ENCODE results near the gene LTBP3.
"Not testable (repeated sequence)": the region's sequence is repeated elsewhere in the genome, so short reads cannot be mapped to it uniquely, and the experiment has no call there.

Gene LTBP3

GRCh38 chr11:65571420-65571819, 13.3 kb upstream of the LTBP3 start:
- no peak for DNase-seq

DNA sequence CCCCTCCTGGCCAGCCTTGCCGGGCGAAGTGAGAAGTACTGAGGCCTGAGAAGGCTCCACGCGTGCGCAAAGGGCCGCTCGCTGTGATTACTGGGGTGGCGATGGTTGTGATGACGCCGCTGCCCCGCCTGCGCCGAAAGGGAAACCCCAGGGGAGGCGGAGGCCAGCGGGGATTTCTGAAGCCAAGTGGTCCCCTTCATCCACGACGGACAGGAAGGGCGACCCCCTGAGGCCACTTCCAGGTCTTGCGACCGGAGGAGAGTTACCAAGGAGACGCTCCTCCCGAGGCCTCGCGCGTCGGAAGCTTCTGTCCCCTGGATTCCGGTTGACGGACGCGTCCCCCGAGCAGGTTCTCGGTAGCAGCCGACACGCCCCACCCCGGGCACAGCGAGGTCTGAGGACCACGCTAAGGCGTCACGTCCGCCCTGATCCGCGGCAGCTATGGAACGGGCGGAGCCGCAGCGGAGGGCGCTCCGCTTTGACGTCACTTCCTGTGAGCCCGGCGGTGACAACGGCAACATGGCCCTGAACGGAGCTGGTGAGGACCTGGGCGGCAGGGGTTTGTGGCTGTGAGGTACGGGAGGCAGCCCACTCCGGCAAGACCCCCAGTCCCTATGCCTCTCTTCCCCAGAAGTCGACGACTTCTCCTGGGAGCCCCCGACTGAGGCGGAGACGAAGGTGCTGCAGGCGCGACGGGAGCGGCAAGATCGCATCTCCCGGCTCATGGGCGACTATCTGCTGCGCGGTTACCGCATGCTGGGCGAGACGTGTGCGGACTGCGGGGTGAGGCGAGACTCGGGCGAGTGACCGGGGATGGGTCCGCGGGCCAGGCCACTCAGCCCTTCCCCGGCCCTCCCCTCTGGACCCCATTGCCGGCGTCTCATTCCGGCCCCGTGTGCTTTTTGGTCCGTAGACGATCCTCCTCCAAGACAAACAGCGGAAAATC, 12.1 kb upstream of the LTBP3 start, which contains the start of gene ZNRD2:
ZNRD2 (plus strand) TSS at position 505 of the 946 bp plus-strand sequence; CDS start at position 520, 15 bp downstream.
- peak; percentile 96 to 99 (median 98) for DNase-seq

DNA sequence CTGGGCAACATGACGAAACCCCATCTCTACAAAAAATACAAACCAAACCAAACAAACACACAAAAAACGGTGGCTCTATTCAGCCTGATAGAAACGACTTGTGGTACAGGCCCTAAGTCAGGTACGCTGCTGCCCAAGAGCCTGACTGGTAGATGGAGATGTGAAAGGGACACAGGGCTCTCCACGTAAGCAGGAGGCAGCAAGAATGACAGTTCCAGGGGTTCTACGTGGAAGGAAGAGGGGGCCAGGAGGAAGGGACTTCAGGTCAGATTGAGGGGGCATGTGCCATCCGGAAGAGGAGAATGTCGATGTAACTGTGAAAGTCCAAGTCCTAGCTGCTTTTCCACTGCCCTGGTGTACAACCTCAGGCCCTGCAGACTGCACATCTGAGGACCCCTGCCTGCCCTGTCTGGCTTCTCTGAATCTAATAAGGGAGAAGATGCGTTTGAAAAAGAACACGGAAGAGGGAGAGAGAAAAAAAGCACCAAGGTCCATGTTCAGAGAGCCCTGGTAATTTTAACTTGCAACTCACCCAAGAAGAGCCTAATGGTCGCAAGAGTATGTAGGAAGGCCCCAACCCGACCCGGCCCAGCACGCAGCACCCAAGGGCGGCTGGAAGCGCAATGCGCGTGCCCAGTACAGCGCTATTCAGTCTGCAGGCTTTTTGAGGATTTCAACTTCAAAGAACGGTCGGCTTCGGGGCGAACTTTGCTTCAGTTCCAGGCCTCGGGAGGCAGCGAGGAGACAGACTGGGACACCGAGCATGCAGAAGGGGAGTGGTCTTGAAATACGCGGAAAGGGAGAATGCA, 11.2 kb upstream of the LTBP3 start:
- peak in 1 of 3 experiments; percentile 59 for DNase-seq

- DNase-seq: peak in 1 of 3 experiments; percentile 81
Observed at GRCh38 chr11:65565624-65566453, 7.7 kb upstream of the LTBP3 start.

- DNase-seq: not testable (repeated sequence)
Observed at GRCh38 chr11:65564879-65565559, 6.9 kb upstream of the LTBP3 start.

- no peak for DNase-seq
Observed at GRCh38 chr11:65563601-65564000, 5.4 kb upstream of the LTBP3 start.

- no peak for DNase-seq
Observed at GRCh38 chr11:65562788-65563187, 4.6 kb upstream of the LTBP3 start.

- no peak for DNase-seq
Observed at GRCh38 chr11:65562020-65562419, 3.9 kb upstream of the LTBP3 start.

DNA sequence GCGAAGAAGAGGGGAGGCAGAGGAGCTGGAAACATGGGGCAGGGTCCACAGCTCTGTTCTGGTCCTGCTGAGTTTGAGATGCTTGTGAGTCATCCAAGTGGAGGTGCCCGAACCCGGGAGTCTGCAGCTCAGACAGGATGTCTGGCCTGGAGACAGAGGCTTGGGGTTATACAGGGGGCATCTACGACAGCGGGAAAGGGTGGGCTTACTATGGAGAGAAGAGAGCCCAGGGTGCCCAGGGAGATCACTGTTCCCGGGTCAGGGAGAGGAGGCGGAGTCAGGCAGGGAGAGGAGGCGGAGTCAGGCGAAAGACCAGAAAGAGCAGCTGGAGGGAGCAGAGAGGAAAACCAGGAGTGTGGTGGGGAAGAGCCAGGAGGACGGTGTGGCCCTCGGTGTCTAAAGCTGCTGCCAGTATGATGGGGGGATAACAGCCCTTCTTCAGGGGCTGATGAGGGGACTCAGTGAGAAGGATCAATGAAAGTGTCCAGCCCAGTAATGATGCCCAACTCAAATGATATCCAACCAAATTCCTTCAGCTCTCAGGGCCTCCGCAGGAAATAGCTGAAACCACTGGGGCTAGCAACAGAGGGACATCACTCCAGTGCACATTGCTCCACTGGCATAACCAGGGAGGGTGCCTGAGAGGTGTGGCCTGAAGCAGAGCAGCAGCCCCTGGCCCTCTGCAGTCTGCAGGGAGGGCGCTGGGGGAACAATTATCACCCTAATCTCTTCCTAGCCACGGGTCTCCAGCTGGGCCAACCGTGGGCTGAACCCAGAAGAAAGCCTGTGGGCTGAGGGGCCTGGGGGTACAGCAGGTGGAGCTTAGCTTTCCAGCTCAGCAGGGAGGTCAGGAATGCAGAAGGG, 2.6 kb upstream of the LTBP3 start:
- DNase-seq: peak; percentile 19 to 67 (median 37)

DNA sequence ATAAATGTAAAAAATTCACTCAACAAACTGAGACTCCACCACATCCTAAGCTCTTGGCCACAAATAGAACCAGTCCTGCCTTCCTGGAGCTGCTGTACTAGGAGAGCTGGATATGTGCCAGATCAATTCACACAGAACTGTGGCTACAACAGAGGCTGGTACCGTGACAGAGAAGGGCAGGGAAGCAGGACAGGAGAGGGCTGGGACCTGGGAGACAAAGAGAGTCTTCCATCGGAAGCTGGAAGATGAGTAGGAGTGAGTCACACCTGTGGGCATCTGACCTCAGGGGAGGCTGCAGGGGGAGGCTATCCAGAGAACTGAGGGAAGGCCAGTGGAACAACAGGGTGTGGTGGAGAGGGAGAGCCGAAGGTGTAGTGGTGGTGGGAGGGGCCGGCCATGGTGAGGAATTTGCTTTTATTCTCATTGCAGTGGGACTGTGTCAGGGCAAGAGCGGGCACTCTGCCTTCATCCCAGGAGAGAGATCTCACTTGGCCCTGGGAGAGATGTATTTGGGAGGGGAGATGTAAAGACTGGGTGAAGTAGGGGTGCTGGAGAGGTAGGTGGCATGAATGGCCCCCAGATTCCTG, 1.9 kb upstream of the LTBP3 start:
- peak; percentile 40 to 64 (median 46) for DNase-seq

DNA sequence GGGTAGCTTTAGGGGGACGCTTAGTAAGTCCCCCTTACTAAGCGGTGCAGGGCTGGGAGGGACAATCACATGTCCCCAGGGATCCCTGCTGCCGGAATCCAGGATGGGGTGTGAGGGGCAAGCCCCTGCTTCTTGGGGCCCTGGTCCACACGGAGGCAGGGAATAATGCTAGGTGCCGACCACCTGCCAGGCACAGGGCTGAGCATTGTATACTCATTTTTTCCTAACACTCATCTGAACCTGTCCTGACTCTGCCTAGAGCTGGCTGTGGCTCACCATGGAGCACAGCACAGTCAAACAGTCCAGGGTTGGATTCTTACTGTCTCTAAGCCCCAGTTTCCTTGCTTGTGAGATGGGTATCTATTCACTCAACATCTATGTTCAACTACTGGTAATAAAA, 1.4 kb upstream of the LTBP3 start:
- no peak for DNase-seq

DNA sequence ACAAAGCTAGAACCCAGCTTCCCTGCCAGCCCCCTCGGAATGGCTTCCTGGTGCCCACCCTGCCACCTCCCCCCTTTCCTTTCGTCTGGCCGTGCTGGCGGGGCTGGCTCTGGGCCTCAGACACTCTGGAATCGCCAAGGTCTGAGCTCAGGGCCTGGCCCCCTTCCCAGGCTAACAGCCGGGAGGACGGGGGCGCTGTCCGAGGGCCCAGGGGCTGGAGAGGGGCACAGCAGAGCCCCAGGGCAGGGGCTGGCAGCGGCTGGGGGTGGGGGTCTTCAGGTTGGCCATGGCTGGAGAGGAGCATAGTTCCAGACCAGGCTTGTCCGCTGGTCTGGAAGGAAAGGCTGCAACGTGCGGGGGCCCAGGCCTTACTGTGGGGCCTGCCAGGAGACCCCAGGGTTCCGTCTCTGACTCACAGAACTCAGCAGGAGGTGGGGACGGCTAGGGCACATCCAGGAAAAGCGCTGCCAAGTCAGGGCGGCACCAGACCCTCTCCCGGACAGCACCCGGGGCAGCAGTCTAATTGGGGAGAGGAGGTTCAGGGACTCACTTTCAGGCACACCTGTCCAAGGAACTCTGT, 861 bp upstream of the LTBP3 start:
- peak in 2 of 3 experiments; percentile 42 to 51 for DNase-seq

DNA sequence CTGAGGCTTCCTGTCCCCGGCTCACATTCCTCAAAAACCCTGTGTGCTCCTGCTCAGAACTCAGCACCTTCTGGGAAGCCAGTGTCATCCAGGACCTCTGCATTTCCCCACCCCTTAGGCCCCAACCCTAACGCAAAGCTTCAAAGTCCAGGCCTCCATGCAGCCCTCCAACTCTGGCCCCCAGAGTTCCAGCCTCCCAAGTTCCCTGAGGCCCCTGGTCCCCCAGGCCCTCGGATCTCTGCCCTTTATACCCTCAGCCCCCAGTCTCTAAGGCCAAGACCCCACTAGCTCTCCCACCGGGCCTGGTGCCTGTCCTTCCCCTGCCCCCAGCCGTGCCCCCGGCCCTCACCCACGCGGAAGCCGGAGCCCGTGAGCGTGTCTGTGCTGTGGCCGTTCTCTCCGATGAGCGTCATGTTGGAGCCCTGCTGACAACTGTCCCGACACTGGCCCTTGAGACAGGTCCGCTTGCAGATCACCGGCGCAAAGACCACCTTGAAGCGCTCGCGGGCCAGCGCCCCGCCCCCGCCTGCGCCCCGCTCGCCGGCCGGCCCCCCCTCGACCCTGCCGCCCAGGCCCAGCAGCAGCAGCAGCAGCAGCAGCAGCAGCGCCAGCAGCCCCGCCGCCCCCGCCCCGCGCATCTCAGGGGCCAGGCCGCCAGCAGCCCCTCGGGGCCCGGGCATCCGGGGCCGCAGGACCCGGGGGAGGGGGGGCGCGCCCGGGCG, 718 bp downstream of the LTBP3 start:
- DNase-seq: peak in 2 of 3 experiments; percentile 51 to 62

DNA sequence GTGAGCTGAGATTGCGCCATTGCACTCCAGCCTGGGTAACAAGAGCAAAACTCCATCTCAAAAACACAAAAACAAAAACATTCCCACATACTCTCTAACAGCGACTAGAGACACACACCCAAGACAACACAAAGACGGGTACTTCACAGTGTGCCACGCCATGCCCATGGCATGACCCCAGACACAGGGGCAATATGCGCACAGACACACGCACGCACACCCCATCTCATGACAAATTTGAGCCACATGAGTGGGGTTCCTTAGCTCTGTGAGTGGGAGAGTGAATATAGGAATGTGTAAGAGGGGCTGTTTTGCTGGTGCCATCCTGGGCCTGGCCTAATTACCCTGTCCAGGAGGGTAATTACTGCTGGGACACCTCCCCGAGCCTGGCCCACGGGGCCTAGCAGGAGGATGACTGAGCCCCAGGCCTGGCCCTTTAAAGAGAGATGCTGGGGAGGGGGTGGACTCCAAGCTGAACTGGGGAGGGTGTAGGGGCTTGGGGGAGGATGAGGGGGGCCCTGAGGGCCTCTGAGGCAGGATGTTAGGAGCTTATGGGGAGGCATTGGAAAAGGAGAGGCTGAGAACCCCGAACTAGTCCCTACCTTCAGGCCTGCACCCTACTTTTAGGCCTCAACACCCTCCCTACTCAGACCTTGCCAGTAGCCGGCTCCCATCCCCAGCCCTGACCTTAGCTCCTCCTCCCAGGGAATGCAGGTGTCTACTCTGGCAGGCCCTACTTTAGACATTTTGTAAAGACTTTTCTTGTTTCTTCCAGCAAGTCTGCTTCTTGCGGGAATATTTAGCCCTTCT, 1.5 kb downstream of the LTBP3 start:
- no peak for DNase-seq

- no peak for DNase-seq
Observed at GRCh38 chr11:65555693-65556231, 2.4 kb downstream of the LTBP3 start.

GRCh38 chr11:65554842-65555430, 3.2 kb downstream of the LTBP3 start:
- no peak for DNase-seq

DNA sequence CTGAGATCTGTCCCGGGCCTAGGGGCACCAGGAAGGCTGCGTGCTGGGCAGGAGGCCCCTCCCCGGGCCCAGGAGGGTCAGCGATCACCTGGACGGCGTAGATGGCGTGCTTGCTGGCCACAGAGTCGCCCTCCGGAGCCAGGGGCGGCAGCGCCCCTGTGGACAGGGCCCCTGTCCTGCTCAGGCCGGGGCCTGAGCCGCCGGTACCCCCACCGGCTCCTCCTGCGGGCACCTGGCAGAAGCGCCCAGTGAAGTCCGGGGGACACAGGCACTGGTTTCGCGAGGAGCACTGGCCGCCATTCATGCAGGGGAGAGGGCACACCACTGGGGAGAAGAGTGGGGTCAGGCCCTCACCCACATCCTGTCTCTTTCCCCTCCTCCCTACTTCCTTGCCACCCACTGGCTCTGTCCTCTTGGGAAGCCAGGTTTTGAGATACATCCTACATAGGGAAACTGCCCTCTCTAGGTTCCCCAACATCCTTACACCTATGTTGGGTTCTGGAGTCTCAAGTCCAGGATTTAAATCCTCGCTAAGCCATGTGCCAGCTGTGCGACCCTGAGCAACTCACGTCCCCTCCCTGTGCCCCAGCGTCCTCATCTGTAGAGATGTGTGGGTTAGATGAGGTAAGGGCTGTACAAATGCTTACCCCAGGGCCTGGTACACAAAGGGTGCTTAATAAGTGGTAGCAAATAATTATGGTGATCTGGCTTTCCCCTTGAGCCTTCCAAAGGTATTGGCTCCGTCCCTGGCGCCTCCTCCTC, 3.9 kb downstream of the LTBP3 start:
- DNase-seq: peak in 2 of 3 experiments; percentile 41 to 52
